ENCODE results near the gene PDCD5.

PDCD5 gene

DNA sequence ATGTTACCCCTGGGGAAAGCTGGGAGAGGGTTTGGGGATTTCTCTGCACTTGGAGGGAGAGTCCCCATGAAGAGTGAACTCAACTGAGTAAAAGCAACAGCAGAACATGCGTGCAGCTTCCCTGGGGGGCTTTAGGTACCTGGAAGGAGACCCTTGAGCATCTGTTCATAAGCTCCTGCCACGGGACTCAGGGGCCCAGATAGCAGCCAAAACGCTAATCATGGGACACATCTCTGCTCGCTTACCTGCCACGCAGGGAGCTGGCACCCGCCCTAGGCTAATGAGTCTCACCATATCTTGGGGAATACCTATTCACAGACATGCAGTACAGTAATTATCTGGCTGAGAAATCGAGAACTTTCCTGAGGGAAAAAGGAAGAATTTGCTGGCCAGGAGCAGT is 33.9 kb downstream of the PDCD5 start:
- Histone ChIP-seq H3K27me3 (ENCODE audit: low read depth, low read length) (no peaks in the 10 kb centered on the region), H3K27ac (ENCODE audit: low read length) (no peak overlapping the region), H3K4me1 (ENCODE audit: low read length) (no peaks in the 10 kb centered on the region), H3K36me3 (replicated peaks; ENCODE audit: low read depth, low read length) (peaks cover 53% of the 10 kb centered on the region), H2AFZ (ENCODE audit: low read depth, low read length) (no peak overlapping the region), H4K20me1 (ENCODE audit: insufficient read depth, low read length) (no peaks in the 10 kb centered on the region), H3K4me2 (ENCODE audit: low read length) (no peak overlapping the region), H3K9ac (ENCODE audit: low read length) (no peak overlapping the region), H3K4me3 (ENCODE audit: low read length) (no peak overlapping the region), H3K9me3 (ENCODE audit: insufficient read depth, low read length) (no peaks in the 10 kb centered on the region), H3K79me2 (ENCODE audit: low read length) (no peaks in the 10 kb centered on the region)
- TF ChIP-seq, protein P1, sequence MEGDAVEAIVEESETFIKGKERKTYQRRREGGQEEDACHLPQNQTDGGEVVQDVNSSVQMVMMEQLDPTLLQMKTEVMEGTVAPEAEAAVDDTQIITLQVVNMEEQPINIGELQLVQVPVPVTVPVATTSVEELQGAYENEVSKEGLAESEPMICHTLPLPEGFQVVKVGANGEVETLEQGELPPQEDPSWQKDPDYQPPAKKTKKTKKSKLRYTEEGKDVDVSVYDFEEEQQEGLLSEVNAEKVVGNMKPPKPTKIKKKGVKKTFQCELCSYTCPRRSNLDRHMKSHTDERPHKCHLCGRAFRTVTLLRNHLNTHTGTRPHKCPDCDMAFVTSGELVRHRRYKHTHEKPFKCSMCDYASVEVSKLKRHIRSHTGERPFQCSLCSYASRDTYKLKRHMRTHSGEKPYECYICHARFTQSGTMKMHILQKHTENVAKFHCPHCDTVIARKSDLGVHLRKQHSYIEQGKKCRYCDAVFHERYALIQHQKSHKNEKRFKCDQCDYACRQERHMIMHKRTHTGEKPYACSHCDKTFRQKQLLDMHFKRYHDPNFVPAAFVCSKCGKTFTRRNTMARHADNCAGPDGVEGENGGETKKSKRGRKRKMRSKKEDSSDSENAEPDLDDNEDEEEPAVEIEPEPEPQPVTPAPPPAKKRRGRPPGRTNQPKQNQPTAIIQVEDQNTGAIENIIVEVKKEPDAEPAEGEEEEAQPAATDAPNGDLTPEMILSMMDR (IDR thresholded peaks at IDR 0.05; ENCODE audit: low read depth, low read length), result no peak

GRCh38 chr19:32615569-32615968 is 34.6 kb downstream of the PDCD5 start:
- Histone ChIP-seq H3K4me2 (ENCODE audit: low read length) (no peak overlapping the region), H3K9me3 (ENCODE audit: insufficient read depth, low read length) (no peaks in the 10 kb centered on the region), H3K79me2 (ENCODE audit: low read length) (no peaks in the 10 kb centered on the region), H2AFZ (ENCODE audit: low read depth, low read length) (no peak overlapping the region), H4K20me1 (ENCODE audit: insufficient read depth, low read length) (no peaks in the 10 kb centered on the region), H3K4me1 (ENCODE audit: low read length) (no peaks in the 10 kb centered on the region), H3K4me3 (ENCODE audit: low read length) (no peak overlapping the region), H3K27ac (ENCODE audit: low read length) (no peak overlapping the region), H3K9ac (ENCODE audit: low read length) (no peak overlapping the region), H3K36me3 (replicated peaks; ENCODE audit: low read depth, low read length) (peaks cover 54% of the 10 kb centered on the region), H3K27me3 (ENCODE audit: low read depth, low read length) (no peaks in the 10 kb centered on the region)
- no peak for TF ChIP-seq EZH2phosphoT487 (IDR thresholded peaks at IDR 0.05; ENCODE audit: low read depth)
- TF ChIP-seq, protein P1 (IDR thresholded peaks at IDR 0.05; ENCODE audit: low read depth, low read length), result no peak

GRCh38 chr19:32619051-32619685 is 38.2 kb downstream of the PDCD5 start:
- peaks cover 48% of the 10 kb centered on the region for H3K36me3 ChIP-seq (replicated peaks; ENCODE audit: low read depth, low read length)
- H3K27ac ChIP-seq (ENCODE audit: low read length), result no peak overlapping the region
- no peak overlapping the region for H3K4me3 ChIP-seq (ENCODE audit: low read length)
- H3K9ac ChIP-seq (ENCODE audit: low read length), result no peak overlapping the region
- no peaks in the 10 kb centered on the region; the same call in 1 of the 2 replicates for H4K20me1 ChIP-seq (ENCODE audit: insufficient read depth, low read length)
- H3K27me3 ChIP-seq (ENCODE audit: low read depth, low read length), result no peaks in the 10 kb centered on the region
- H2AFZ ChIP-seq (ENCODE audit: low read depth, low read length), result no peak overlapping the region
- H3K4me2 ChIP-seq (ENCODE audit: low read length), result no peak overlapping the region
- H3K9me3 ChIP-seq (ENCODE audit: insufficient read depth, low read length), result no peaks in the 10 kb centered on the region
- no peaks in the 10 kb centered on the region for H3K79me2 ChIP-seq (ENCODE audit: low read length)
- TF ChIP-seq EZH2phosphoT487 (IDR thresholded peaks at IDR 0.05; ENCODE audit: low read depth), result no peak
- TF ChIP-seq, protein P1 (IDR thresholded peaks at IDR 0.05; ENCODE audit: low read depth, low read length), result no peak
- H3K4me1 ChIP-seq (ENCODE audit: low read length), result no peaks in the 10 kb centered on the region

GRCh38 chr19:32622002-32622401 is 41.0 kb downstream of the PDCD5 start:
- Histone ChIP-seq H3K27me3 (ENCODE audit: low read depth, low read length) (no peaks in the 10 kb centered on the region), H4K20me1 (ENCODE audit: insufficient read depth, low read length) (no peaks in the 10 kb centered on the region; the same call in 1 of the 2 replicates), H3K9me3 (ENCODE audit: insufficient read depth, low read length) (no peaks in the 10 kb centered on the region), H3K4me1 (ENCODE audit: low read length) (no peaks in the 10 kb centered on the region), H3K27ac (ENCODE audit: low read length) (no peak overlapping the region), H3K9ac (ENCODE audit: low read length) (no peak overlapping the region), H3K4me2 (ENCODE audit: low read length) (no peak overlapping the region), H2AFZ (ENCODE audit: low read depth, low read length) (no peak overlapping the region), H3K79me2 (ENCODE audit: low read length) (no peaks in the 10 kb centered on the region), H3K4me3 (ENCODE audit: low read length) (no peak overlapping the region), H3K36me3 (replicated peaks; ENCODE audit: low read depth, low read length) (peaks cover 44% of the 10 kb centered on the region)
- TF ChIP-seq EZH2phosphoT487 (IDR thresholded peaks at IDR 0.05; ENCODE audit: low read depth), result no peak
- TF ChIP-seq, protein P1 (IDR thresholded peaks at IDR 0.05; ENCODE audit: low read depth, low read length), result no peak

All from OCI-LY3 (cell line).